ENCODE results near the gene VPS41. TPM values are rescaled to one million over a fixed set of nuclear protein-coding genes. Genes with fewer than 3 reads are reported as not detected.

The VPS41 gene
- total RNA-seq, 2 experiments from 2014 or later: 23.2 to 46.1 TPM

GRCh38 chr7:38840736-38841460 lies 68.1 kb downstream of the VPS41 start:
- H3K27ac ChIP-seq (ENCODE audit: low read depth, low read length, poor library complexity, severe bottlenecking): no peak overlapping the region
- no peaks in the 10 kb centered on the region for H3K79me2 ChIP-seq (ENCODE audit: insufficient read depth, low read depth, low read length)
- H3K9me3 ChIP-seq (ENCODE audit: low read length): no peaks in the 10 kb centered on the region
- no peaks in the 10 kb centered on the region for H4K20me1 ChIP-seq (ENCODE audit: insufficient read depth, low read length)
- intact Hi-C loops (cut with micrococcal nuclease; ENCODE audit: unreplicated experiment): no loop called here
- H3K9me2 ChIP-seq (ENCODE audit: insufficient read depth, low read length): no peaks in the 10 kb centered on the region
- no peak for DNase-seq (ENCODE audit: low spot score)
- BruUV-seq (replicated peaks): no TSS peak
- H2AFZ ChIP-seq (ENCODE audit: low read length): no peak overlapping the region
- POLR2A ChIA-PET: interaction anchor here (0.6 kb wide), 1 partner anchor 61 kb away, joined by 3 read pairs; no protein-coding TSS in a partner anchor
- CTCF ChIA-PET (ENCODE audit: unreplicated experiment): no interaction called here
- H3K4me2 ChIP-seq (ENCODE audit: low read length): no peak overlapping the region
- H3K4me3 ChIP-seq (ENCODE audit: low read depth, low read length, poor library complexity, severe bottlenecking): no peak overlapping the region
- H3K36me3 ChIP-seq (ENCODE audit: insufficient read depth, low read length): no peaks in the 10 kb centered on the region
- no peak for TF ChIP-seq EZH2phosphoT487 (IDR thresholded peaks at IDR 0.05; ENCODE audit: borderline replicate concordance, low read depth, low read length)
- TF ChIP-seq, protein P1, sequence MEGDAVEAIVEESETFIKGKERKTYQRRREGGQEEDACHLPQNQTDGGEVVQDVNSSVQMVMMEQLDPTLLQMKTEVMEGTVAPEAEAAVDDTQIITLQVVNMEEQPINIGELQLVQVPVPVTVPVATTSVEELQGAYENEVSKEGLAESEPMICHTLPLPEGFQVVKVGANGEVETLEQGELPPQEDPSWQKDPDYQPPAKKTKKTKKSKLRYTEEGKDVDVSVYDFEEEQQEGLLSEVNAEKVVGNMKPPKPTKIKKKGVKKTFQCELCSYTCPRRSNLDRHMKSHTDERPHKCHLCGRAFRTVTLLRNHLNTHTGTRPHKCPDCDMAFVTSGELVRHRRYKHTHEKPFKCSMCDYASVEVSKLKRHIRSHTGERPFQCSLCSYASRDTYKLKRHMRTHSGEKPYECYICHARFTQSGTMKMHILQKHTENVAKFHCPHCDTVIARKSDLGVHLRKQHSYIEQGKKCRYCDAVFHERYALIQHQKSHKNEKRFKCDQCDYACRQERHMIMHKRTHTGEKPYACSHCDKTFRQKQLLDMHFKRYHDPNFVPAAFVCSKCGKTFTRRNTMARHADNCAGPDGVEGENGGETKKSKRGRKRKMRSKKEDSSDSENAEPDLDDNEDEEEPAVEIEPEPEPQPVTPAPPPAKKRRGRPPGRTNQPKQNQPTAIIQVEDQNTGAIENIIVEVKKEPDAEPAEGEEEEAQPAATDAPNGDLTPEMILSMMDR (conservative IDR thresholded peaks at IDR 0.05; ENCODE audit: low read length): no peak
- no peaks in the 10 kb centered on the region for H3K4me1 ChIP-seq (ENCODE audit: insufficient read depth, low read length, poor library complexity, severe bottlenecking)

DNA sequence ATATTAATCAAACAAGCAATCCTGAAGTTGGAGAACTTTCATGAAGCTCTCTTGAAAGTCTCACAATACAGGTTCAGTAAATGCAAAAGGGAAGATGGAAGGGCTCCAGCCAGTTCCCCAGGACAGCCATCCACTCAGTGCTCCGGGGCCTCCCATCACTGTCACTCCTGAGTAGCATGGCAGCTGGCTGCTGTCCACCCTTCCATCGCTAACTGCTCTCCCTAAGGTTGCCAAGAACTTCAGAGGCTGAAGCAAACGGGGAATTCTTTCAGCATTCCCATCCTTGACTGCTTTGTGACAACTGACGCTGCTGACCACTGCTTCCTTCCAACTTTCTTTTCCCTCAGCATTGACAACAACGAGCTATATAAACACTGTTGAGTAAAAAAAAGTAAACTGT lies 69.1 kb downstream of the VPS41 start:
- intact Hi-C loops (cut with micrococcal nuclease; ENCODE audit: unreplicated experiment): no loop called here
- Histone ChIP-seq H3K4me3 (ENCODE audit: low read depth, low read length, poor library complexity, severe bottlenecking) (no peak overlapping the region), H3K9me2 (ENCODE audit: insufficient read depth, low read length) (no peaks in the 10 kb centered on the region), H3K79me2 (ENCODE audit: insufficient read depth, low read depth, low read length) (no peaks in the 10 kb centered on the region), H4K20me1 (ENCODE audit: insufficient read depth, low read length) (no peaks in the 10 kb centered on the region), H3K36me3 (ENCODE audit: insufficient read depth, low read length) (no peaks in the 10 kb centered on the region), H2AFZ (ENCODE audit: low read length) (no peak overlapping the region), H3K27ac (ENCODE audit: low read depth, low read length, poor library complexity, severe bottlenecking) (no peak overlapping the region), H3K4me1 (ENCODE audit: insufficient read depth, low read length, poor library complexity, severe bottlenecking) (no peaks in the 10 kb centered on the region), H3K4me2 (ENCODE audit: low read length) (no peak overlapping the region), H3K9me3 (ENCODE audit: low read length) (no peaks in the 10 kb centered on the region)
- CTCF ChIA-PET (ENCODE audit: unreplicated experiment): no interaction called here
- POLR2A ChIA-PET: interaction anchor here (1.7 kb wide), 1 partner anchor 9 kb away, joined by 4 read pairs; no protein-coding TSS in a partner anchor
- BruUV-seq (replicated peaks): no TSS peak
- DNase-seq (ENCODE audit: low spot score): no peak
- TF ChIP-seq, protein P1 (conservative IDR thresholded peaks at IDR 0.05; ENCODE audit: low read length): no peak
- no peak for TF ChIP-seq EZH2phosphoT487 (IDR thresholded peaks at IDR 0.05; ENCODE audit: borderline replicate concordance, low read depth, low read length)

- DNase-seq (ENCODE audit: low spot score): no peak
- CTCF ChIA-PET (ENCODE audit: unreplicated experiment): no interaction called here
- intact Hi-C loops (cut with micrococcal nuclease; ENCODE audit: unreplicated experiment): no loop called here
Observed at GRCh38 chr7:38838725-38839385, 70.1 kb downstream of the VPS41 start.

More at GRCh38 chr7:38838725-38839385, 70.1 kb downstream of the VPS41 start:
- Histone ChIP-seq H3K79me2 (ENCODE audit: insufficient read depth, low read depth, low read length) (no peaks in the 10 kb centered on the region), H3K27ac (ENCODE audit: low read depth, low read length, poor library complexity, severe bottlenecking) (no peak overlapping the region), H3K36me3 (ENCODE audit: insufficient read depth, low read length) (no peaks in the 10 kb centered on the region), H3K9me3 (ENCODE audit: low read length) (no peaks in the 10 kb centered on the region), H4K20me1 (ENCODE audit: insufficient read depth, low read length) (no peaks in the 10 kb centered on the region), H2AFZ (ENCODE audit: low read length) (no peak overlapping the region), H3K4me3 (ENCODE audit: low read depth, low read length, poor library complexity, severe bottlenecking) (no peak overlapping the region), H3K4me2 (ENCODE audit: low read length) (no peak overlapping the region), H3K9me2 (ENCODE audit: insufficient read depth, low read length) (no peaks in the 10 kb centered on the region), H3K4me1 (ENCODE audit: insufficient read depth, low read length, poor library complexity, severe bottlenecking) (no peaks in the 10 kb centered on the region)
- TF ChIP-seq, protein P1 (conservative IDR thresholded peaks at IDR 0.05; ENCODE audit: low read length): no peak
- TF ChIP-seq EZH2phosphoT487 (IDR thresholded peaks at IDR 0.05; ENCODE audit: borderline replicate concordance, low read depth, low read length): no peak
- BruUV-seq (replicated peaks): no TSS peak
- POLR2A ChIA-PET: interaction anchor here (0.6 to 1.7 kb wide), 5 partner anchors 10 to 427 kb away, joined by 3 to 6 read pairs (median 3); no protein-coding TSS in a partner anchor

All from OCI-LY7 (cell line).